Activated CD8-positive, alpha-beta T cell treated with anti-CD3 and anti-CD28 coated beads for 36 hours (primary cell): ENCODE measurements around the gene ITIH4. TPM values are rescaled to one million over a fixed set of nuclear protein-coding genes. Genes with fewer than 3 reads are reported as not detected.

ENCODE experiments used
- ATAC-seq: fragments of 200-7000 bp; cut with Tn5 transposase; one replicate; pipeline ENCODE4 v1.10.0; 2021; ENCODE audit warnings: mild to moderate bottlenecking, moderate library complexity
- CTCF ChIA-PET: fragments of 350-600 bp; sonication (Branson Sonifier 250); formaldehyde crosslinking; loops from one replicate; lab custom pipeline; 2021; ENCODE audit warnings: antibody characterized with exemption; lab: Charles Lee
- POLR2A ChIA-PET: fragments of 350-600 bp; sonication (Branson Sonifier 250); formaldehyde crosslinking; loops from one replicate; lab custom pipeline; 2021; ENCODE audit warnings: antibody characterized with exemption; lab: Charles Lee
- DNase-seq: peaks from one replicate; pipeline ENCODE4 v3.0.0-alpha.2; 2020
- H3K27ac Mint-ChIP-seq: one replicate; pipeline ENCODE4 v1.8.0; 2021; ENCODE audit warnings: mild to moderate bottlenecking, mixed read lengths
- H3K27me3 Mint-ChIP-seq: one replicate; pipeline ENCODE4 v1.8.0; 2021; ENCODE audit warnings: mixed read lengths
- H3K36me3 Mint-ChIP-seq: one replicate; pipeline ENCODE4 v1.8.0; 2021; ENCODE audit warnings: low read depth, mixed read lengths
- H3K4me1 Mint-ChIP-seq: one replicate; pipeline ENCODE4 v1.8.0; 2021; ENCODE audit warnings: low read depth, mixed read lengths
- H3K4me3 Mint-ChIP-seq: one replicate; pipeline ENCODE4 v1.8.0; 2021; ENCODE audit warnings: mild to moderate bottlenecking, moderate library complexity, mixed read lengths
- H3K9me3 Mint-ChIP-seq: one replicate; pipeline ENCODE4 v1.8.0; 2021; ENCODE audit warnings: mixed read lengths
- intact Hi-C: fragments of 100-400 bp; cut with micrococcal nuclease; formaldehyde crosslinking; loops from one replicate; pipeline ENCODE4 v1.10.0; 2022
- total RNA-seq, 2 experiments: library from RNA; stranded (reverse); gene quantifications; one replicate each; pipeline ENCODE4 v1.2.3, GENCODE V29; 2021
- TF ChIP-seq, protein P1 (sequence below): fragments of 200-600 bp; IDR thresholded peaks from one replicate; pipeline ENCODE4 v1.8.0; 2022; ENCODE audit warnings: antibody characterized with exemption, mild to moderate bottlenecking

ITIH4 gene
- total RNA-seq, 2 experiments from 2014 or later, result 3.9 to 5.5 TPM

DNA sequence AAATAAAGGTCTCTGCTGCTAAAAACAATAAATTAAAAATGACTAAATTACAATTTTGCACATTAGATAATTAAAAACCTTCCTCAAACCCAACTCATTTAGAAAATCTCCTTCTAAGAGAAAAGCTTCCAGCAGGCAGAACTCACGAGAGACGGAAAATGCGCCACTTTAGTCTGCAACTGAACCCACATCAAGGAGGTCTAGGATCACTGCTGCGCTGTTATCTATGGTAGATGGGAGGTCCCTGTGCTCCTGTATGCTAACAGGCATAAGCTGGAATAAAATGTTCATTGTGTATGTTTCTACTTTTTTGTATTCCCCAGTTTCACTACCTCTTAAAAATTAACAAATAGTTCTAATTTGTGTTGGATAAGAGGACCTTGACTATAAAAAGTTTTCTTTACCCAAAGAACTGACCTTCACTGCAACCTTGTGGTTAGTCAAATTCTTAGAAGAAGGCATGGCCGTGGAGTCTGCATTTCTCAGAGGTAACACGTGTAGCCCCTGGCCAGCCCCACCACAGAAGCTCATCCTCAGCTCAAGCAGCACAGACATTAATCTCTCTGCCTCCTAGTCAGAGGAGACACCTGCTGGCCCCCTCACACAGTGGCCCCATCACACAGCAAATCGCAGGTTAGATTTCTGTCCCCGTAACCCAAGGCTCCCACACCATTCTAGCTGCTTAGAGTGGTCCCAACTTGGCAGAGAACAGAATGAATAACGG is 44.6 kb upstream of the ITIH4 start:
- H3K36me3 Mint-ChIP-seq, result peaks cover 2% of the 10 kb centered on the region
- POLR2A ChIA-PET, result interaction anchor here (1.3 to 2.0 kb wide), 2 partner anchors 18 to 22 kb away, joined by 3 to 10 read pairs; partner anchors contain the start of gene STIMATE
- intact Hi-C loops, result no loop called here

DNA sequence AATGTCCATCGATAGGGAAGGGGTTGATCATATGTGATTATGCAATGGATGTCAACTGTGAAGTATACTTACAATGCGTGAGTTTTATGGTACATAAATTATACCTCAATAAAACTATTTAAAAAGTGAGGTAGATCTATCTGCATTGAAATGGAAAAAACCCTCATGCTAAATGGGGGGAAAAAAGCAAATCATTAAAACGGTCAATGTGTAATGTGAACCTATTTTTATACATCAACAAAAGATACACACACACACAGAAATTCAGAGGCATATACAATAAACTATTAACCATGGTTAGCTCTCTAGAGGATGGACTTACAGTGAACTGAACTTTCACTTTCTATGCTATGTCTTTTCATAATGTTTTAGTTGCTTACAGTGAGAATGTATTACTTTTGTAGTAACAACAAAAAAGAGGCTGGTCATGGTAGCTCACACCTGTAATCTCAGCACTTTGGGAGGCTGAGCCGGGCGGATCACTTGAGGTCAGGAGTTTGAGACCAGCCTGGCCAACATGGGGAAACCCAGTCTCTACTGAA is 43.8 kb upstream of the ITIH4 start:
- ChIA-PET POLR2A (interaction anchor here (2.0 kb wide), 1 partner anchor 19 kb away, joined by 10 read pairs; no protein-coding TSS in a partner anchor), CTCF (interaction anchor here (1.0 to 1.4 kb wide), 4 partner anchors 16 to 61 kb away, joined by 3 to 4 read pairs (median 3); no protein-coding TSS in a partner anchor)
- DNase-seq (no peak), ATAC-seq (no peak)
- Mint-ChIP-seq H3K4me1 (peaks cover 41% of the 10 kb centered on the region), H3K27ac (no peak overlapping the region), H3K36me3 (peaks cover 2% of the 10 kb centered on the region), H3K27me3 (no peaks in the 10 kb centered on the region), H3K4me3 (no peak overlapping the region), H3K9me3 (no peaks in the 10 kb centered on the region)
- intact Hi-C loops, result no loop called here
- TF ChIP-seq, protein P1, sequence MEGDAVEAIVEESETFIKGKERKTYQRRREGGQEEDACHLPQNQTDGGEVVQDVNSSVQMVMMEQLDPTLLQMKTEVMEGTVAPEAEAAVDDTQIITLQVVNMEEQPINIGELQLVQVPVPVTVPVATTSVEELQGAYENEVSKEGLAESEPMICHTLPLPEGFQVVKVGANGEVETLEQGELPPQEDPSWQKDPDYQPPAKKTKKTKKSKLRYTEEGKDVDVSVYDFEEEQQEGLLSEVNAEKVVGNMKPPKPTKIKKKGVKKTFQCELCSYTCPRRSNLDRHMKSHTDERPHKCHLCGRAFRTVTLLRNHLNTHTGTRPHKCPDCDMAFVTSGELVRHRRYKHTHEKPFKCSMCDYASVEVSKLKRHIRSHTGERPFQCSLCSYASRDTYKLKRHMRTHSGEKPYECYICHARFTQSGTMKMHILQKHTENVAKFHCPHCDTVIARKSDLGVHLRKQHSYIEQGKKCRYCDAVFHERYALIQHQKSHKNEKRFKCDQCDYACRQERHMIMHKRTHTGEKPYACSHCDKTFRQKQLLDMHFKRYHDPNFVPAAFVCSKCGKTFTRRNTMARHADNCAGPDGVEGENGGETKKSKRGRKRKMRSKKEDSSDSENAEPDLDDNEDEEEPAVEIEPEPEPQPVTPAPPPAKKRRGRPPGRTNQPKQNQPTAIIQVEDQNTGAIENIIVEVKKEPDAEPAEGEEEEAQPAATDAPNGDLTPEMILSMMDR, result no peak

More for the DNA sequence above, 44.6 kb upstream of the ITIH4 start:
- CTCF ChIA-PET, result interaction anchor here (1.0 to 1.4 kb wide), 5 partner anchors 17 to 239 kb away, joined by 3 to 4 read pairs (median 3); no protein-coding TSS in a partner anchor
- H3K27ac Mint-ChIP-seq, result peak overlapping the region; percentile 59
- no peaks in the 10 kb centered on the region for H3K9me3 Mint-ChIP-seq
- TF ChIP-seq, protein P1, result no peak
- no peaks in the 10 kb centered on the region for H3K27me3 Mint-ChIP-seq
- peak overlapping the region; percentile 3 for H3K4me3 Mint-ChIP-seq
- DNase-seq (peak; percentile 48), ATAC-seq (peak; percentile 79)
- H3K4me1 Mint-ChIP-seq, result peaks cover 41% of the 10 kb centered on the region

DNA sequence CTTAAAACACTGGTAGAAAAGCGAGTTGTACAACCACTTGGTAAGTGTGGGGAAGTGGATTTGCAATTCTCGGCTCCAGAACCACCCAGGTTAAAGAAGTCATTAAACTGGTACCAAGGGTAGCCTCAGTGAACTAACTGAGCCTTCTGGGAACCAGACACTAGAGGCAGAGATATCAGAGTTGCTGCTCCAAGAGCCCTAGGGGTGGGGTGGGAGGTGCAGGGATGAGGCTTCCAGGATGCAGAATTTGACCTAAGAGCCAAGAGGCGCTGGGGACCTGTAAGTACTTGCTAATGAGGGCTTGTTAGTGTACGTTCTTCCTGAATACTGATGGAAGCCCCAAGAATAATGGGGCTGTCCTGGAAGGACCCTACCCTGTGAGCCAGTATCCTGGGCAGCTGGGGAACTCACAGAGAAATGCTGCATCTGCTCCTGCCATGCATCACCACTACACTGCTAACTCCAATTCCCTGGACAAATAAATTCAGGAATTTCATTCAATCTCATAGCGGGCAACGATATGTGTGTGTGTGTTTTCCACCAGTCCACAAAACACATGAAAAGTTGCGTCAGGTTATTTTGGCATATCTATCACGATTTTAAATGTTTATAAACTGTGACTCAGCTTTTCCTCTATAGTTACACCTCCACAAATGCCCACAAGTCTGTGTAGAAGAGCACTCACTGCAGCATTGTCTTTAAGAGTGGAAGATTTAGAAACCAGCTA is 43.1 kb upstream of the ITIH4 start:
- ChIA-PET POLR2A (interaction anchor here (2.0 kb wide), 1 partner anchor 20 kb away, joined by 10 read pairs; no protein-coding TSS in a partner anchor), CTCF (interaction anchor here (1.2 to 1.4 kb wide), 2 partner anchors 16 to 62 kb away, joined by 3 read pairs; no protein-coding TSS in a partner anchor)
- DNase-seq (no peak), ATAC-seq (peak; percentile 38)
- Mint-ChIP-seq H3K36me3 (peaks cover 2% of the 10 kb centered on the region), H3K9me3 (no peaks in the 10 kb centered on the region), H3K4me1 (peaks cover 41% of the 10 kb centered on the region), H3K27ac (no peak overlapping the region), H3K27me3 (no peaks in the 10 kb centered on the region), H3K4me3 (no peak overlapping the region)
- intact Hi-C loops, result no loop called here
- TF ChIP-seq, protein P1, result no peak

DNA sequence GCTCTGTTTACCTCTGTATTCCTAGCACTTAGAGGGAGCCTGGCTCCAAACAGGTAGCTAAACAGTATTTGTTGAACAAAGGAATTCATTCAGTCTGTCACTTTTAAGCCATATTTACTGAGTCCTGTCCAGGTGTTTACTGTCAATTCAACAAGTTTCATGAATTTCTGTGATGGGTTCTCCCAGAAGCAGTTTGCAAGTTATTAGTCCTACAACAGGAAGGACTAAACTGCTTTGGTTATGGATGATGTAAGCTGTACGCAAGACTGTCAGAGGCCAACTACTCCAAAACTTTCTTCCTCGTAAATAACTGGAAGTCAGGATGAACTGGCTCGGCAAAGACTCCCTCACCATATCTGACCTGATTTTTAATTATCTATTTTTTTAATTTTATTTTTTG is 41.8 kb upstream of the ITIH4 start:
- intact Hi-C loops, result no loop called here
- H3K27ac Mint-ChIP-seq, result no peak overlapping the region
- H3K9me3 Mint-ChIP-seq, result no peaks in the 10 kb centered on the region
- TF ChIP-seq, protein P1, result no peak
- no peak for DNase-seq
- no peaks in the 10 kb centered on the region for H3K27me3 Mint-ChIP-seq
- no peak for ATAC-seq
- peaks cover 37% of the 10 kb centered on the region for H3K4me1 Mint-ChIP-seq
- ChIA-PET CTCF (no interaction called here), POLR2A (interaction anchor here (0.7 kb wide), 1 partner anchor 197 kb away, joined by 3 read pairs; no protein-coding TSS in a partner anchor)
- no peaks in the 10 kb centered on the region for H3K36me3 Mint-ChIP-seq
- no peak overlapping the region for H3K4me3 Mint-ChIP-seq
